COLO829 (cell line): Measurements from ENCODE around the gene SIGLEC9.
"Not testable (repeated sequence)": the region's sequence is repeated elsewhere in the genome, so short reads cannot be mapped to it uniquely, and the experiment has no call there.

Experiments
- DNase-seq: peaks from one replicate; pipeline ENCODE4 v3.0.0; 2012; ENCODE audit warnings: low spot score

SIGLEC9 gene

DNA sequence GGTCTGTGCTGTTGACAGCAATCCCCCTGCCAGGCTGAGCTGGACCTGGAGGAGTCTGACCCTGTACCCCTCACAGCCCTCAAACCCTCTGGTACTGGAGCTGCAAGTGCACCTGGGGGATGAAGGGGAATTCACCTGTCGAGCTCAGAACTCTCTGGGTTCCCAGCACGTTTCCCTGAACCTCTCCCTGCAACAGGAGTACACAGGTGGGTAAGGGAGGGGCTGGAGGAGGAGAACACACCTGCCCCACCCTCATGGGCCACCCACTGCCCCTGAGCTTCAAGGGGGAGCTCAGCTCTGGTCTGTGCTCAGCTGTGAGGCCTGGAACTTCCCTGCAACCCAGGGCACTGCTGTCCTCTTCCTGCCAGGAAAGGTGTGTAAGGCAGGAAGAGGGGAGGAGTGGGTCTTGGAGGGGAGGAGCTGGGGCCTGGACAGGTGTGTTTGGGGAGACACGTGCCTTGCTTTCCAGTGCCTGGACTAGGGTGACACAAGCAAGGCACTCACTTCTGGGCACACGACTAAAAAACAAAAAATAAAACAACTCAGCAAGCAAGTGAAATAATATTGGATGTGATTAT lies 21.3 kb downstream of the SIGLEC9 start:
- DNase-seq = no peak

- no peak for DNase-seq
Observed at GRCh38 chr19:51146751-51147150, 22.0 kb downstream of the SIGLEC9 start.

DNA sequence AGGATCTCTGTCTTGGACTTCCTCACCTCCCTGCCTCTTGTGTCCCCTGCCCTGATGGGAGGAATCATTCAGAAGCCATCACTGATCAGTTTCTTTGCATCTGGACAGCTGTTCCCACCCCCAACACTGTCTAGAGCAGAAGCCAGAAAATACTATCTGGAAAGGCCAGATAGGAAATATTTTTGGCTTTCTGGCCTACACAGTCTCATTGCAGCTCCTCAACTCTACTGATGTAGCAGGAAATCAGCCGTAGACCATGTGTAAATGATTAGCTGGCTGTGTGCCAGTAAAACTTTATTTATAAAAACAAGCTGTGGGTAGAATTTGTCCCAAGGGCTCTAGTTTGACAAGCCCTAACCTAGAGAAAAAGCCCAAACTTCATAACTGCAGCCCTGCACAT lies 23.0 kb downstream of the SIGLEC9 start:
- no peak for DNase-seq

DNA sequence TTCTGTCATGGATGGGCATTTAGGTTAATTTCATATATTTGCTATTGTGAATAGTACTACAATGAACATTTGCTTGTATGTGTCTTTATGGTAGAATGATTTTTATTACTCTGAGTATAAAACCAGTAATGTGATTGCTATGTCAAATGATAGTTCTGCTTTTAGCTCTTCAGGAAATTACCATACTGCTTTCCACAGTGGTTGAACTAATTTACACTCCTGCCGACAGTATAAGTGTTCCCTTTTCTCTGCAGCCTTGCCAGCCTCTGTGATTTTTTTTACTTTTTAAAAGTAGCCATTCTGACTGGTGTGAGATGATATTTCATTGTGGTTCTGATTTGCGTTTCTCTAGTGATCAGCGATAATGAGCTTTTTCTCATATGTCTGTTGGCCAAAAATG lies 23.9 kb downstream of the SIGLEC9 start:
- no peak for DNase-seq

DNA sequence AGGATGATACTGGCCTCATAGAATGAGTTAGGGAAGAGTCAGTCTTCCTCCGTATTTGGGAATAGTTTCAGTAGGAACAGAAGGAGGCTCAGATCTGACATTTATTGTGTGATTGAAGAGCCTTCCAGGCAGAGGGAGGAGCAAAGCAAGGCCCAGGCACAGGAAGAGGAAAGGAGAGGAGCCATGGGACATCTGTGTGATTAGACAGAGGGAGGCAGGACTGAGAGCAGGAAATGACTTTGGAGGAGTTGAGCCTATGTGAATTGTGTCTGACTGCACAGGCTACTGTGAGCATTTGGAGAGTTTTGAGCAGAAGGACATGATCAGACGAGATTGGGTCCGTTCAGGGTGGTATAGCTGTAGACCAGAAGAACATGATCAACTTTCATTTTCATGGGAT lies 25.9 kb downstream of the SIGLEC9 start:
- no peak for DNase-seq

DNA sequence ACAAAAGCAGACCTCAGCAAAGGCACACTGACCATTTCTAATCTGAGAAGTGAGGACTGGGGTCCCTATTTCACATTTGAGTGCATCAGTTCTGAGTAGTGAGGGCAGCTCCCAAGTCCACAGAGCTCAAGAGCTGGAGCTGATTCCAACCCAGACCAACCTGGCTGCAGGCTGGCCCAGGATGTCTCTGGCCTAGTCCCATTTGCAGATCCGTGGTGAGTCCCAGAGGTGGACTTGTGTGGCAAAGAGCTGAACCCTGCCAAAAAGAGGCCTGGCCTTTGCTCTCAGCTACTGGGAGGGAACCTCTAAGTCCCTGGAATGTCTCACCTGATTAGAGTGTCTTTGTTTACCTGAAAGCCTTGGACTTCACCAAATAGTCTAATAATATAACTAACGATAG lies 32.0 kb downstream of the SIGLEC9 start:
- DNase-seq = no peak

DNA sequence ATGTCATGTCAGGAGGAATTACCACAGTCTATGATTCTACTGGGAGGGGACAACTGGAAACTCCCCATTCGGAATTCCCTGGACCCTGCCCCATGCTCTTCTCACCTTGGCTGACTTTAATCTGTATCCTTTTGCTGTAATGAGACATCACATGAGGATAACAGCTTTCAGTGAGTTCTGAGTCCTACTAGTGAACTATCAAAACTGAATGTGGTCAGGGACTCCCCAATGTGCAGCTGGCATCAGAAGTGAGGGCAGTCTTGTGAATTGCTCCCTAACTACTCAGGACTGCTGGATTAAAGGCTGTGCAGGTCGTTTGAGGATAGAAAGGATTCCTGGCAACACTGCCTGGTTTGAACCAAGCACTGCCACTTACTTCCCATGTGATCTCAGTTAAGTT lies 32.6 kb downstream of the SIGLEC9 start:
- DNase-seq = no peak

- peak; percentile 45 for DNase-seq
Observed at GRCh38 chr19:51158474-51159129, 33.9 kb downstream of the SIGLEC9 start.

DNA sequence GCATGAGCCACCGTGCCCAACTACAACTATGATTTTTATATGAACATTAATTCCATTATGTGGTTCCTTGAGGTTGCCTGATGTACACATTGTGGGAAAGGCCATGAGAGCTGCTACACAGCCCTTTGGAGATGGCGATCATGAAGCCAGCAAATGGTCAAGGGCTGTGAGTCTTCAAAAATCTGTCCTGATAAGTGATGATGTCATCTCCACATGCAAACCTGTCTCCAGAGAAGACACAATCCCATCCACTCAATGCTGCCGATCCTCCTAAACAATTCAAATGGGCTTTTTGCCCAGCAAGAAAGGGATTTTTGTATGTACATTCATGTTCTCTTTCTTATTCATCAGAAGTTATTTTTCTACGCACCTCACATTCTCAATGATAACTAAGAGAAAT lies 35.0 kb downstream of the SIGLEC9 start:
- DNase-seq = no peak

GRCh38 chr19:51161266-51161665 lies 36.6 kb downstream of the SIGLEC9 start:
- no peak for DNase-seq

GRCh38 chr19:51161867-51162496 lies 37.3 kb downstream of the SIGLEC9 start:
- no peak for DNase-seq

- no peak for DNase-seq
Observed at GRCh38 chr19:51163257-51163656, 38.6 kb downstream of the SIGLEC9 start.

GRCh38 chr19:51164215-51164614 lies 39.5 kb downstream of the SIGLEC9 start:
- no peak for DNase-seq

DNA sequence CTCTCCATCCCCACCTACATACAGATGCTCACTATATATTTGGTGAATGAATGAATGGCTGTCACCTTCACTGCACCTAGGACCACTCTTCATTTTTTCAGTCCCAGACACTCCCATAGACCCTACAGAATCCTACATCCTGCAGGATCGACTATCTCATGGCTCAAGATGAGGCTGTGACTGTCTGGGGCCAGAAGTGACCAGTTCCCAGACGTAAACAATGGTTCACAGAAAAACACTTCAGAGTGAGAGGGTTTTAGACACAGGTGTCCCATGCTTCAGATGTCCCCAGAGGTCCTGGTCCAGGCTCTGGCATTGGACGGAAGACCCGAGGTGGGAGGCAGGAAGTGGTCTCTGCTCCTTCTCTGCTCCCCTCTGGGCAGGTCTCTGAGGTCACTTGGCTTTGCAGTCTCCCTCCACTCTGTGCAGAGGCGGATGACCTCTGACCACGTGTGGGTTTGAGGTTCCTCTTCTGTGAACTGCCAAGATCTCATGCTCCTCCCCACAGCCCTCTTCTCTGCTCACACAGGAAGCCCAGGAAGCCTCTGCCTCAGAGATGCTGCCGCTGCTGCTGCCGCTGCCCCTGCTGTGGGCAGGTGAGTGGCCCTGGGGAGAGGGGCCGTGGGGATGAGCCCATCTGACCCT lies 42.3 kb downstream of the SIGLEC9 start:
- no peak for DNase-seq

- DNase-seq = no peak
Observed at GRCh38 chr19:51168564-51169282, 44.0 kb downstream of the SIGLEC9 start.

DNA sequence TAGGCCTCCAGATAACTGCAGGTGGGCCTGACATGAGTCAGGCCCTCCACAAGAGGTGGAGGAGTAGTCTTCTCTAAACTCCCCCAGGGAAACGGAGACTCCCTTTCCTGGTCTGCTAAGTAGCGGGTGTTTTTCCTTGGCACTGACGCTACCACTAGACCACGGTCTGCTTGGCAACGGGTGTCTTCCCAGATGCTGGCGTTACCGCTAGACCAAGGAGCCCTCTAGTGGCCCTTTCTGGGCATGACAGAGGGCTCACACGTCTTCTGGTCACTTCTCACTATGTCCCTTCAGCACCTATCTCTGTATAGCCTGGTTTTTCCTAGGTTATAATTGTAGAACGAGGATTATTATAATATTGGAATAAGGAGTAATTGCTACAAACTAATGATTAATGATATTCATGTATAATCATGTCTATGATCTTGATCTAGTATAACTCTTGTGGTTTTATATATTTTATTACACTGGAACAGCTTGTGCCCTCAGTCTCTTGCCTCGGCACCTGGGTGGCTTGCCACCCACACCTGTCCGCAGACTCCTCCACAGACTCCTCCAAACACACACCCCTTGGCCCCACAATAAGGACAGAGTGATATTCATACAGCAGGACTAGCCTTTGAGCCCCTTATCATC lies 44.7 kb downstream of the SIGLEC9 start:
- not testable (repeated sequence) for DNase-seq

DNA sequence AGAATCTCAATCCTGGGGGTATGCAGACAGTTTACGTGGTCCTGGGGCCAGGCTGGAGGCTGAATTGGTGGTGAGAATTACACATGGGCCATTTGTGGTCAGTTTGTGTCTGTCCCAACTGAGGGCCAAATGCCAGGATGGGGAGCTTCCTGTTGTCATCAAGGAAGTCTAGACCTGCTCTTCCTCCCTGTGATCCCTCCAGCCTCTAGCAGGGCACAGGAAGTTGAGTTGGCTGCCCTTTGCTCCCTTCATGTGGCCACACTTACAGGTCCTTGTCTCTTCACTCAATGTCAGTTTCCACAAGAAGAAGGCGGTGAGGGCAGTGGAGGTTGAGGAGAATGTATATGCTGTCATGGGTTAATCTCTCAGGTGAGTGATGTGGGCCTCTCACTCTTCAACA lies 47.5 kb downstream of the SIGLEC9 start:
- DNase-seq = no peak

- DNase-seq = no peak
Observed at GRCh38 chr19:51173681-51174080, 49.0 kb downstream of the SIGLEC9 start.

DNA sequence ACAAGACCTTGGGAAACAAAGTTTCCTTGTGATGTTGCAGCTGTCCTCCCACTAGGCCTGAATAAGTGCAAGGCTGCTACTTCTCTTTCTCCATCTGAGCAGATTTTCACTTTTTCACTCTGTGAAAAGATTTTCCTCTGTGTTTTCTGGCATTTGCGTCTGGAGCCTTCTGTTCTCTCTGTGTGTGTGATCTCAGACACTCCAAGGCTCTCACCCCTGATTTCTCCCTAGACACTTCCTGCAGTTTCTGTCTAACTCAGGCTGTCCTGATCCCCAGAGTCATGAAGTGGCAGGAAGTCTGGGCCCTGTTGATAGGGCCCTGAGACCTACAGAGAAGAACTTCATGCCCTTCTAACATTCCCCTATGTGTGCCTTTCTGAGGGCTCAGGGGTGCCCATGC lies 54.5 kb downstream of the SIGLEC9 start:
- DNase-seq = no peak
